ENCODE measurements around the gene CDC5L.

GRCh38 chr6:44441091-44441855 is 53.8 kb downstream of the CDC5L start:
- TF ChIP-seq CTCF (IDR thresholded peaks at IDR 0.05; ENCODE audit: insufficient read depth, low read depth, low read length): no peak
- TF ChIP-seq EZH2 (IDR thresholded peaks at IDR 0.05; ENCODE audit: insufficient read depth, low read length): no peak
